Skin epidermis (tissue), 12 donors: ENCODE data around the gene UQCRHL.

Experiments
- H3K27ac ChIP-seq, 21 experiments: fragments of 200-600 bp; sonication (generic) in 11 of 21; one replicate each; pipeline ENCODE4 v1.5.0; 2020; ENCODE audit warnings: mild to moderate bottlenecking in 3 of 21, inconsistent platforms in 2 of 21, moderate library complexity in 2 of 21
- H3K4me3 ChIP-seq, 7 experiments: fragments of 200-600 bp; sonication (generic) in 2 of 7; one replicate each; pipeline ENCODE4 v1.5.0; 2020; ENCODE audit warnings: inconsistent platforms in 2 of 7, mild to moderate bottlenecking in 2 of 7, moderate library complexity in 1 of 7

The UQCRHL gene

DNA sequence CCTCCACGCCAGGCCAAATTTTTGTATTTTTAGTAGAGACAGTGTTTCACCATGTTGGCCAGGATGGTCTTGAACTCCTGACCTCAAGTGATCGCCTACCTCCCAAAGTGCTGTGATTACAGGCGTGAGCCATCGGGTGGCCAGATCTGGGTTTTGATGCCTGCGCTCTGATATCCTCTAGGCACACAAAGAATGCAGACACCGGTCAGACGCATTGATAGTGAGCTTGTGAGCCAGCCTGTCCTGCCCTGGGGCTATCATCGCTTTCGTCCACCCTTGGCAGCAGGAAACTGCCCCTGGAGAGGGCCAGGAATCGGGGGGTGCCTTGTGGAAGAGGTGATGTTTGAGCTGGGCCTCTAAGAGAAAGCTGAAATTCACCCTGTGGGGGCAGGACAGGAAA is 44.9 kb downstream of the UQCRHL start:
- Histone ChIP-seq H3K4me3 (no peak overlapping the region), H3K27ac (no peak overlapping the region)

DNA sequence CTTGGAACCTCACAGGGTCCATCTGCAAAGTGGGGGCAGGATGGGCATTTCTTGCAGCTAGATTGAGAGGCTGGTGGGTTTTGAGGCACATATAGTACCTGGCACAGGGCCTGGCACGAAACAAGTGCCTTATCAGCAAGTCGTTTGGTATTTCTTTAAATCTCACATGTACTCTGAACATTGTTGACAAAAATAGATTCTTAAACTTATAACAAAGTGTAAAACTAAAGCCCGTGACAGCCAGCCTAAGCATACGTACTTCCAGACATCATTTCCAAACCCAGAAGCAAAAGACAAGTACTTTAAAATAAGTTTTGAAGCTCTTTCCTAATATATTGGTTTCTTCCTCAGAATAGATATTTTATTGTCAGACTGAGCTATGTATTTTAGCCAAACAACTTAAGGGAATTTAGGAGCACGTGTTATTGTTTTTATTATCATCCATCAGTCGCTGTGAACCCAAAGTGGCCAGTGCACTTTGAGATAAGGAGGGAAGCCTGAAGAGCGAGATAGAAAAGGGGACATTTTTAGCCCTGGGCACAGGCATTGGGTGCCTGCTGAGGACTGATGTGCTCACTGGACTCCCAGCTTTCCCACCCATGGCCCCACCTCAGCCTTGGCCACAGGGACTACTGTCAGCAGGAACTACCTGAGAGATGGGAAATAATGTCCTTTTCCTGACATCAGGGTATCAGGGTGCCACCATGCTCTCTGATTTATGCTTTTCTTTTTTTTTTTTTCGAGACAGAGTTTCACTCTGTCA is 45.9 kb downstream of the UQCRHL start:
- peak overlapping the region in 9 of 21 experiments; percentile 1 to 95 (median 59) for H3K27ac ChIP-seq
- H3K4me3 ChIP-seq, result no peak overlapping the region

DNA sequence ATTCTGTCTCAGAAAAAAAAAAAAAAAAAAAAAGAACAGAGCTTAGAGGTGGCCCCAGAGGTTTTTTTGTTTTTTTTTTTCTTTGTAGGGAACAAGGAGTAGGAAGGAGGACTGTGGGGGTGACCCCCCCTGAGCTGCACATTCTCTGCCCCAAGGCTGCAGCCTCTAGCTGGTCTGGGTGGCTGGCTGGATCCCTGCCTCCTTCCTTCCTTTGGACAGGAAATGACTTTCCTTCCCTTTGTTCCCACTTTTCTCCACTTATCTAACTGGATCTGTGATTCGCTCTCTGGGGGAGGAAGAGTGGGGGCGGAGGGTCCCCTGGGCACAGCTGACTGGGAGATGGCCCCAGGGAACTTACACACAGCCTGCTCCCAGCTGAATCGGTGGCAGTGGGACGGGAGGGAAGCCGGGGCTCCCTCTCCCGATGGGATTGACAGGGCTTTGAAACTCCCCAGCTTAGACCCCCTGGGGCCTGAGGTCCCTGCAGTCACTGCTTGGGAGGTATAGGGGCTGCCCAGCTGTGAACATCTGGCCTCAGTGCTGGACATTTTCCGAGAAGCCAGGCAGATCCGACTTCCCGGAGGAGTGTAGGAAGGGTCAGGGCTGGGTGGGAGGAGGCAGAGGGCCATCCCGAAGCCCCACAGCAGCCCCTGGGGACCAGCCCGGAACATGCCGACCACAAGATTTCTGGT is 46.8 kb downstream of the UQCRHL start:
- Histone ChIP-seq H3K27ac (peak overlapping the region in 16 of 21 experiments; percentile 1 to 95 (median 58)), H3K4me3 (no peak overlapping the region)

DNA sequence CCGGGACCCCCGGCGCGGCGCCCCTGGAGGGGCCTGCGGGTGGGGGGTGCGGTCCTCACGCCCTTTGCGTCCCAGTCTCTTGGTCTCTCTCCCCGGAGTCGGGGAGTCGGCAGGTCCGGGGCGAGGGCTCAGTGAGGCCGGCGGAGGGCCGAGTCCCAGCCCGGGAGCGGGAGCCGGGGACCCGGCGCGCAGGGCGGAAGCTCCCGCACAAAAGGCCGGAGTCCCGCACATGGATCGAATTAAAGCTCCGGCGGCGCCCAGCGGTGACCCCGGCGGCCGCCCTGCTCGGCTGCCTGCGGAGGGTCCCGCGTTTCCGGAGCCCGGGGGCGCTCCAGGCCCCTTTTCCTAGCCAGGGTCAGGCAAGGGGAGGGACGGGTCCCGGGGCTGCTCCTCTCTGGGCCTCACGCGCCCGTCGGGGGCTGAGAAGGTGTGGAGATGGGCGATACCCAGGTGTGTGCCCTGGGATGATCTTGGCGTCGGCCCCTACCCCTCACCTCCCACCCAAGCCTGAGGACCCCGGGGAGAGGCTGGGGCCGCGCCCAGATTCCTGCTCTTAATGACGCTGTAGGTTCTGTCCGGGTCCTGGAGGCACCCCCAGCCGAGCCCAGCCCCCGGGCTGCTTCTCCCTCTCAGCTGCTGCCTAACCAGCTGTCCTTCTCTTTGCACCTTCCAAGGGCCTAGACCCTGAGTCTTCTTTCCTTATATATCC is 48.3 kb downstream of the UQCRHL start:
- peak overlapping the region; percentile 34 to 78 (median 67) for H3K4me3 ChIP-seq
- H3K27ac ChIP-seq, result peak overlapping the region; percentile 48 to 95 (median 83)

DNA sequence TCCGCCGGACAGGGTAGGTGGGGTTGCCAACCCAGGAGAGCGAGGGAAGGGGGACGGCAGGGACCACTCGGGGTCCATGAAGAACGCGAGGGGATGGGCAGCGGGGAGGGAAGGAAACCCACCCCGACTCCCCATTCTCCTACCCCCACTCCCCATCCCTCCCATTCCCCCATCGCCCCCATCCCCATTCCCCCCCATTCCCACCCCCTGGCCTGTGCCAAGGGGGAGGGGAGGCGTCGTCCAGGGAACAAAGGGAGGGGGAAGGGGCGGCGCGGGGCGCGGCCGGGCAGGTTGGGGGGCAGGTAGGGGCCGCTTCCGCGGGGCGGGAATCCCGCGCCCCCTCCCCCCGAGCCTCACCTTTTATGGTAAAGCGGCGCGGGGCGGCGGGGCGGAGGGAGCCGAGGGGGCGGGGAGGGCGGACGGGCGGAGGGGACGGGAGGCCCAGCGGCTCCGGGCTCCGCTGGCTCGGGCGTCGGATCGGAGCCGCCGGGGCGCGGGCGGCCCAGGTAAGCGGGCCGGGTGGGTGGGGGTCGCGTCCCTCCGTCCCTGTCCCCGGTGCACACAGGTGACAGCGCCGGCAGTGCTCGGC is 49.0 kb downstream of the UQCRHL start, which contains the start of gene FBLIM1:
FBLIM1 (plus strand) TSS at position 453 of the 589 bp plus-strand sequence. CDS start 6,189 bp downstream, outside the sequence.
- Histone ChIP-seq H3K27ac (peak within 1 kb of the TSS; percentile 48 to 95 (median 83)), H3K4me3 (peak within 1 kb of the TSS; percentile 34 to 78 (median 67))

DNA sequence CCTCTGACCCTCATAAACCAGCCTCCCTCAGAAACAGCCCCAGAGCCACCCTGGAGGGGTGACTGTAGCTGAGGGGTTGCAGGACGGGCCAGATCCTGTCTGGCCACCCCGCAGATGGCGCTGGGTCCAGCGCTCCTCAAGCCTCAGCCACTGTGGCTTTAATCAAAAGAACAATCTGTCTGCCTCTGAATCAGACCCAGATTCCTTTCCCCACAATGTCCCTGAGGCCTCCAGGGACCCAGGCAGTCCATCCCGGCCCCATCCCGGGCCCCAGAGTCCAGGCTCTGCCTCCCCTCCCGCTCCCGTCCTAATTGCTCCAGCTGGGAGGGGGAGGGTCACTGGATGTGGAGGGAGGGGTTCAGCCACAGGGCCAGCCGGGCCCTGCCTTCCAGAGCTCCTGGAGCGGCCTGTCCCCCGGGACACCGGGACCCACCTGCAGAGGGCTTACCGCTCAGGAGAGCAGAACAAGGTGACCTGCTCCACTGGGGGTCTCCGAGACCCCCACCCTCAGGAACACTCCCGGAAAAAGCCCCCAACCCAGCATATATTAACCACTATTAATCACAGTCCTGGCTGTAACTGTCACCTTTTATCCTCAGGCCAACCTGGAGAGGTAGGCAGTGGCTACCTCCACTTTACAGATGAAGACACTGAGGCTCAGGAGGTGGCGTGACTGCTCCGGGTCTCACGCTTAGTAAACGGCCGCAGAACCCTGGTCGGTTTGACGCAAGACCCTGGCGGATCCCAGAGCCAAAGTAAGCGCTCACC is 49.7 kb downstream of the UQCRHL start:
- Histone ChIP-seq H3K27ac (peak overlapping the region in 15 of 21 experiments; percentile 57 to 95 (median 88)), H3K4me3 (peak overlapping the region; percentile 34 to 78 (median 67))
